WI38 (cell line): ENCODE data around the gene PTGIS.

Experiments used
- H3K4me3 ChIP-seq: 2 replicates; pipeline ENCODE4 v1.5.1; 2011; ENCODE audit warnings: low read depth, mild to moderate bottlenecking, control low read depth, low read length
- CTCF ChIP-seq: IDR thresholded peaks from 2 replicates; pipeline ENCODE4 v1.5.1; 2012; ENCODE audit warnings: low read depth, mild to moderate bottlenecking, control low read depth, low read length

Gene PTGIS

GRCh38 chr20:49478754-49479689, 88.9 kb downstream of the PTGIS start:
- no peak overlapping the region for H3K4me3 ChIP-seq
- TF ChIP-seq CTCF: no peak

- no peak for TF ChIP-seq CTCF
- H3K4me3 ChIP-seq: no peak overlapping the region
These were observed 89.7 kb downstream of the PTGIS start for GRCh38 chr20:49478266-49478665.

- no peak for TF ChIP-seq CTCF
- H3K4me3 ChIP-seq: no peak overlapping the region
These were observed 90.7 kb downstream of the PTGIS start for GRCh38 chr20:49477200-49477599.

GRCh38 chr20:49476016-49476355, 92.0 kb downstream of the PTGIS start:
- no peak for TF ChIP-seq CTCF
- H3K4me3 ChIP-seq: no peak overlapping the region

GRCh38 chr20:49475292-49476015, 92.5 kb downstream of the PTGIS start:
- no peak for TF ChIP-seq CTCF
- no peak overlapping the region for H3K4me3 ChIP-seq

GRCh38 chr20:49471397-49471796, 96.5 kb downstream of the PTGIS start:
- TF ChIP-seq CTCF: no peak
- no peak overlapping the region for H3K4me3 ChIP-seq

GRCh38 chr20:49470922-49471321, 97.0 kb downstream of the PTGIS start:
- TF ChIP-seq CTCF: no peak
- no peak overlapping the region for H3K4me3 ChIP-seq
